Activated CD4-positive, alpha-beta memory T cell treated with anti-CD3 and anti-CD28 coated beads for 36 hours (primary cell): ENCODE measurements around the gene ACTMAP. TPM values are rescaled to one million over a fixed set of nuclear protein-coding genes. Genes with fewer than 3 reads are reported as not detected.

Experiments used
- CTCF ChIA-PET: fragments of 350-600 bp; sonication (Branson Sonifier 250); formaldehyde crosslinking; loops from one replicate; lab custom pipeline; 2021; ENCODE audit warnings: antibody characterized with exemption, inconsistent platforms; lab: Charles Lee
- POLR2A ChIA-PET: fragments of 350-600 bp; sonication (Branson Sonifier 250); formaldehyde crosslinking; loops from one replicate; lab custom pipeline; 2021; ENCODE audit warnings: antibody characterized with exemption; lab: Charles Lee
- DNase-seq: peaks from one replicate; pipeline ENCODE4 v3.0.0-alpha.2; 2020
- H3K27ac Mint-ChIP-seq: one replicate; pipeline ENCODE4 v1.8.0; 2021; ENCODE audit warnings: mixed read lengths
- H3K27me3 Mint-ChIP-seq: one replicate; pipeline ENCODE4 v1.8.0; 2021; ENCODE audit warnings: mixed read lengths
- H3K36me3 Mint-ChIP-seq: one replicate; pipeline ENCODE4 v1.8.0; 2021; ENCODE audit warnings: mixed read lengths
- H3K4me1 Mint-ChIP-seq: one replicate; pipeline ENCODE4 v1.8.0; 2021; ENCODE audit warnings: low read depth, mixed read lengths
- H3K4me3 Mint-ChIP-seq: one replicate; pipeline ENCODE4 v1.8.0; 2021; ENCODE audit warnings: mild to moderate bottlenecking, mixed read lengths
- H3K9me3 Mint-ChIP-seq: one replicate; pipeline ENCODE4 v1.8.0; 2021; ENCODE audit warnings: mixed read lengths
- intact Hi-C: fragments of 100-400 bp; cut with micrococcal nuclease; formaldehyde crosslinking; loops from one replicate; pipeline ENCODE4 v1.15.1; 2023
- total RNA-seq, 2 experiments: library from RNA; stranded (reverse); gene quantifications; one replicate each; pipeline ENCODE4 v1.2.3, GENCODE V29; 2021

The ACTMAP gene
- total RNA-seq, 2 experiments from 2014 or later, result 14.1 to 15.8 TPM

GRCh38 chr19:40755791-40756190 is 5.5 kb upstream of the ACTMAP start:
- no peaks in the 10 kb centered on the region for H3K9me3 Mint-ChIP-seq
- intact Hi-C loops, result loop anchor here (1.0 to 10.0 kb wide), 3 partner anchors 22 to 789 kb away; partner anchors contain the start of genes BLVRB and SPTBN4
- H3K36me3 Mint-ChIP-seq, result peaks cover 73% of the 10 kb centered on the region
- ChIA-PET CTCF (interaction anchor here (1.1 to 6.8 kb wide), 5 partner anchors 11 to 92 kb away, joined by 4 to 58 read pairs (median 5); partner anchors contain the start of genes COQ8B, ITPKC and RAB4B), POLR2A (interaction anchor here (0.7 to 3.8 kb wide), 4 partner anchors 10 to 538 kb away, joined by 3 to 31 read pairs (median 10); partner anchors contain the start of gene RAB4B)
- peak overlapping the region; percentile 86 for H3K4me3 Mint-ChIP-seq
- H3K27me3 Mint-ChIP-seq, result no peaks in the 10 kb centered on the region
- peak overlapping the region; percentile 97 for H3K27ac Mint-ChIP-seq
- H3K4me1 Mint-ChIP-seq, result peaks cover 51% of the 10 kb centered on the region
- DNase-seq, result no peak

- no peak for DNase-seq
- intact Hi-C loops, result loop anchor here (1.0 to 10.0 kb wide), 3 partner anchors 22 to 790 kb away; partner anchors contain the start of genes BLVRB and SPTBN4
- ChIA-PET CTCF (interaction anchor here (1.1 to 6.8 kb wide), 4 partner anchors 23 to 92 kb away, joined by 5 to 58 read pairs (median 21); partner anchors contain the start of genes COQ8B, ITPKC and RAB4B), POLR2A (interaction anchor here (0.6 to 3.8 kb wide), 5 partner anchors 11 to 140 kb away, joined by 3 to 31 read pairs (median 5); partner anchors contain the start of genes ITPKC and RAB4B)
- Mint-ChIP-seq H3K4me1 (peaks cover 47% of the 10 kb centered on the region), H3K36me3 (peaks cover 68% of the 10 kb centered on the region), H3K27me3 (no peaks in the 10 kb centered on the region), H3K27ac (peak overlapping the region; percentile 97), H3K9me3 (no peaks in the 10 kb centered on the region), H3K4me3 (peak overlapping the region; percentile 86)
Observed at GRCh38 chr19:40755248-40755624, 5.0 kb upstream of the ACTMAP start.

GRCh38 chr19:40754611-40755247 is 4.5 kb upstream of the ACTMAP start:
- intact Hi-C loops, result loop anchor here (1.0 to 10.0 kb wide), 3 partner anchors 23 to 790 kb away; partner anchors contain the start of genes BLVRB and SPTBN4

GRCh38 chr19:40752257-40752781 is 2.0 kb upstream of the ACTMAP start:
- peak; percentile 65 for DNase-seq

More at GRCh38 chr19:40754611-40755247, 4.5 kb upstream of the ACTMAP start:
- peak; percentile 88 for DNase-seq
- Mint-ChIP-seq H3K4me3 (peak overlapping the region; percentile 86), H3K27ac (peak overlapping the region; percentile 97), H3K4me1 (peaks cover 49% of the 10 kb centered on the region), H3K36me3 (peaks cover 65% of the 10 kb centered on the region), H3K9me3 (no peaks in the 10 kb centered on the region), H3K27me3 (no peaks in the 10 kb centered on the region)
- POLR2A ChIA-PET, result interaction anchor here (0.6 to 3.8 kb wide), 6 partner anchors 12 to 139 kb away, joined by 3 to 31 read pairs (median 4); partner anchors contain the start of genes ITPKC and RAB4B
- CTCF ChIA-PET, result interaction anchor here (1.1 to 6.8 kb wide), 4 partner anchors 23 to 91 kb away, joined by 5 to 58 read pairs (median 21); partner anchors contain the start of genes COQ8B, ITPKC and RAB4B

GRCh38 chr19:40750874-40751537 is 729 bp upstream of the ACTMAP start, which contains the start of gene SNRPA:
Gene SNRPA, plus strand, starts transcription at chr19:40751203. Its CDS starts 206 bp downstream, at chr19:40751409.
- Mint-ChIP-seq H3K36me3 (peaks cover 39% of the 10 kb centered on the region), H3K27ac (peak within 1 kb of the TSS; percentile 97), H3K4me1 (peaks cover 39% of the 10 kb centered on the region), H3K27me3 (no peaks in the 10 kb centered on the region), H3K9me3 (no peaks in the 10 kb centered on the region), H3K4me3 (peak within 1 kb of the TSS; percentile 94)
- CTCF ChIA-PET, result interaction anchor here (0.7 to 2.7 kb wide), 6 partner anchors 27 to 117 kb away, joined by 3 to 13 read pairs (median 6); partner anchors contain the start of gene RAB4B
- intact Hi-C loops, result loop anchor here (1.0 to 10.0 kb wide), 9 partner anchors 27 to 794 kb away; partner anchors contain the start of genes BLVRB, COQ8B, NUMBL and RAB4B
- POLR2A ChIA-PET, result interaction anchor here (0.7 to 4.5 kb wide), 9 partner anchors 21 to 141 kb away, joined by 3 to 54 read pairs (median 7); partner anchors contain the start of genes COQ8B, EGLN2, ITPKC and RAB4B
- peak; percentile 98 for DNase-seq

More at GRCh38 chr19:40752257-40752781, 2.0 kb upstream of the ACTMAP start:
- no peaks in the 10 kb centered on the region for H3K9me3 Mint-ChIP-seq
- peak overlapping the region; percentile 94 for H3K4me3 Mint-ChIP-seq
- intact Hi-C loops, result loop anchor here (10.0 kb wide), 2 partner anchors 288 to 792 kb away; partner anchors contain the start of genes BLVRB and SPTBN4
- POLR2A ChIA-PET, result interaction anchor here (0.6 to 4.5 kb wide), 13 partner anchors 12 to 147 kb away, joined by 3 to 54 read pairs (median 5); partner anchors contain the start of genes EGLN2, NUMBL and RAB4B
- CTCF ChIA-PET, result interaction anchor here (0.8 to 6.8 kb wide), 5 partner anchors 19 to 89 kb away, joined by 4 to 58 read pairs (median 4); partner anchors contain the start of gene RAB4B
- peaks cover 51% of the 10 kb centered on the region for H3K36me3 Mint-ChIP-seq
- no peaks in the 10 kb centered on the region for H3K27me3 Mint-ChIP-seq
- H3K27ac Mint-ChIP-seq, result peak overlapping the region; percentile 97
- peaks cover 52% of the 10 kb centered on the region for H3K4me1 Mint-ChIP-seq

GRCh38 chr19:40747536-40747935 is 2.7 kb downstream of the ACTMAP start:
- CTCF ChIA-PET, result interaction anchor here (6.6 kb wide), 1 partner anchor 59 kb away, joined by 27 read pairs; no protein-coding TSS in a partner anchor
- H3K27me3 Mint-ChIP-seq, result no peaks in the 10 kb centered on the region
- peaks cover 17% of the 10 kb centered on the region for H3K4me1 Mint-ChIP-seq
- POLR2A ChIA-PET, result no interaction called here
- H3K36me3 Mint-ChIP-seq, result peaks cover 15% of the 10 kb centered on the region
- no peak overlapping the region for H3K4me3 Mint-ChIP-seq
- DNase-seq, result no peak
- intact Hi-C loops, result no loop called here
- no peak overlapping the region for H3K27ac Mint-ChIP-seq
- H3K9me3 Mint-ChIP-seq, result no peaks in the 10 kb centered on the region

GRCh38 chr19:40745402-40745780 is 4.9 kb downstream of the ACTMAP start:
- ChIA-PET CTCF (interaction anchor here (1.1 to 6.6 kb wide), 3 partner anchors 11 to 73 kb away, joined by 4 to 27 read pairs (median 4); no protein-coding TSS in a partner anchor), POLR2A (interaction anchor here (1.0 to 1.1 kb wide), 2 partner anchors 14 to 32 kb away, joined by 3 to 4 read pairs; no protein-coding TSS in a partner anchor)
- H3K4me1 Mint-ChIP-seq, result peaks cover 16% of the 10 kb centered on the region
- H3K4me3 Mint-ChIP-seq, result no peak overlapping the region
- no peak overlapping the region for H3K27ac Mint-ChIP-seq
- H3K27me3 Mint-ChIP-seq, result no peaks in the 10 kb centered on the region
- H3K9me3 Mint-ChIP-seq, result no peaks in the 10 kb centered on the region
- DNase-seq, result no peak
- intact Hi-C loops, result no loop called here
- H3K36me3 Mint-ChIP-seq, result no peaks in the 10 kb centered on the region

GRCh38 chr19:40744554-40745401 is 5.5 kb downstream of the ACTMAP start:
- DNase-seq, result peak; percentile 61
- intact Hi-C loops, result no loop called here
- POLR2A ChIA-PET, result interaction anchor here (0.6 to 1.7 kb wide), 5 partner anchors 15 to 76 kb away, joined by 3 to 7 read pairs (median 3); partner anchors contain the start of genes COQ8B and ITPKC

GRCh38 chr19:40743926-40744325 is 6.4 kb downstream of the ACTMAP start:
- Mint-ChIP-seq H3K36me3 (peaks cover 6% of the 10 kb centered on the region), H3K27ac (no peak overlapping the region), H3K27me3 (no peaks in the 10 kb centered on the region), H3K9me3 (no peaks in the 10 kb centered on the region), H3K4me3 (no peak overlapping the region), H3K4me1 (peaks cover 4% of the 10 kb centered on the region)
- intact Hi-C loops, result no loop called here
- CTCF ChIA-PET, result interaction anchor here (1.0 to 6.6 kb wide), 5 partner anchors 10 to 81 kb away, joined by 3 to 27 read pairs (median 4); partner anchors contain the start of gene RAB4B
- POLR2A ChIA-PET, result interaction anchor here (0.6 to 1.7 kb wide), 2 partner anchors 27 to 45 kb away, joined by 3 to 7 read pairs; partner anchors contain the start of genes COQ8B and ITPKC
- no peak for DNase-seq

More at GRCh38 chr19:40744554-40745401, 5.5 kb downstream of the ACTMAP start:
- H3K36me3 Mint-ChIP-seq, result no peaks in the 10 kb centered on the region
- peaks cover 11% of the 10 kb centered on the region for H3K4me1 Mint-ChIP-seq
- H3K27me3 Mint-ChIP-seq, result no peaks in the 10 kb centered on the region
- H3K4me3 Mint-ChIP-seq, result no peak overlapping the region
- no peak overlapping the region for H3K27ac Mint-ChIP-seq
- CTCF ChIA-PET, result interaction anchor here (1.0 to 6.6 kb wide), 6 partner anchors 11 to 82 kb away, joined by 3 to 27 read pairs (median 4); partner anchors contain the start of gene RAB4B
- H3K9me3 Mint-ChIP-seq, result no peaks in the 10 kb centered on the region

GRCh38 chr19:40742886-40743285 is 7.4 kb downstream of the ACTMAP start:
- Mint-ChIP-seq H3K4me3 (no peak overlapping the region), H3K36me3 (peaks cover 8% of the 10 kb centered on the region), H3K4me1 (peaks cover 3% of the 10 kb centered on the region), H3K27me3 (no peaks in the 10 kb centered on the region), H3K27ac (no peak overlapping the region), H3K9me3 (no peaks in the 10 kb centered on the region)
- DNase-seq, result no peak
- intact Hi-C loops, result no loop called here
- CTCF ChIA-PET, result interaction anchor here (0.7 to 6.6 kb wide), 3 partner anchors 63 to 80 kb away, joined by 3 to 27 read pairs (median 6); no protein-coding TSS in a partner anchor
- POLR2A ChIA-PET, result no interaction called here
